ENCODE measurements around the gene CCDC169.
"Not testable (repeated sequence)": the region's sequence is repeated elsewhere in the genome, so short reads cannot be mapped to it uniquely, and the experiment has no call there.

The CCDC169 gene

GRCh38 chr13:36297366-36298338, at the start of gene CCDC169:
TSS of gene CCDC169 (minus strand) at chr13:36297814. CDS start at chr13:36297719, 95 bp downstream.
- peak; percentile 12 for DNase-seq

- peak; percentile 58 for DNase-seq
These were observed 48.8 kb upstream of the CCDC169 start, which contains the start of gene SPART for GRCh38 chr13:36346222-36347083. TSS of gene SPART (minus strand) at chr13:36346394. CDS start at chr13:36335830, 10,564 bp downstream.

GRCh38 chr13:36345438-36346221, 48.0 kb upstream of the CCDC169 start:
- no peak for DNase-seq

GRCh38 chr13:36344886-36345437, 47.3 kb upstream of the CCDC169 start:
- DNase-seq = no peak

- DNase-seq = no peak
These were observed 46.6 kb upstream of the CCDC169 start for GRCh38 chr13:36344173-36344572.

- no peak for DNase-seq
These were observed 46.2 kb upstream of the CCDC169 start for GRCh38 chr13:36343766-36344165.

- no peak for DNase-seq
These were observed 45.1 kb upstream of the CCDC169 start for GRCh38 chr13:36342715-36343114.

- no peak for DNase-seq
These were observed 44.1 kb upstream of the CCDC169 start for GRCh38 chr13:36341718-36342117.

GRCh38 chr13:36339600-36340155, 42.1 kb upstream of the CCDC169 start:
- no peak for DNase-seq

- DNase-seq = no peak
These were observed 40.5 kb upstream of the CCDC169 start for GRCh38 chr13:36337938-36338641.

GRCh38 chr13:36332986-36333385, 35.4 kb upstream of the CCDC169 start:
- DNase-seq = no peak

- not testable (repeated sequence) for DNase-seq
These were observed 34.6 kb upstream of the CCDC169 start for GRCh38 chr13:36332255-36332654.

- DNase-seq = no peak
These were observed 33.7 kb upstream of the CCDC169 start for GRCh38 chr13:36331280-36331679.

- no peak for DNase-seq
These were observed 31.7 kb upstream of the CCDC169 start for GRCh38 chr13:36329361-36329760.

- DNase-seq = no peak
These were observed 31.2 kb upstream of the CCDC169 start for GRCh38 chr13:36328821-36329220.

- DNase-seq = no peak
These were observed 28.3 kb upstream of the CCDC169 start for GRCh38 chr13:36325912-36326311.

- not testable (repeated sequence) for DNase-seq
These were observed 27.3 kb upstream of the CCDC169 start for GRCh38 chr13:36324881-36325280.

GRCh38 chr13:36323951-36324566, 26.4 kb upstream of the CCDC169 start:
- DNase-seq = no peak

- no peak for DNase-seq
These were observed 25.8 kb upstream of the CCDC169 start for GRCh38 chr13:36323408-36323807.

- DNase-seq = not testable (repeated sequence)
These were observed 22.2 kb upstream of the CCDC169 start for GRCh38 chr13:36319793-36320192.
